HepG2 (cell line): ENCODE results near the gene ABHD17C. TPM values are rescaled to one million over a fixed set of nuclear protein-coding genes. Genes with fewer than 3 reads are reported as not detected.
A peak's percentile ranks its signal among the peaks of the same experiment; 100 is the strongest.

Experiments used
- ARNTL ChIP-seq: sonication (generic); formaldehyde crosslinking; IDR thresholded peaks from 2 replicates; pipeline ENCODE4 v1.4.0; 2020; ENCODE audit warnings: mild to moderate bottlenecking, missing genetic modification reagents
- DPF2 ChIP-seq: sonication (generic); formaldehyde crosslinking; IDR thresholded peaks from 2 replicates; pipeline ENCODE4 v1.4.0; 2020; ENCODE audit warnings: mild to moderate bottlenecking, low read depth, missing genetic modification reagents, borderline replicate concordance
- HHEX ChIP-seq: IDR thresholded peaks from 2 replicates; pipeline ENCODE4 v1.6.1; 2016; ENCODE audit warnings: control low read depth
- JARID2 ChIP-seq: sonication (generic); formaldehyde crosslinking; IDR thresholded peaks from 2 replicates; pipeline ENCODE4 v1.8.1; 2023; ENCODE audit warnings: missing genetic modification reagents, inconsistent platforms; ENCODE audit not compliant: insufficient replicate concordance
- MLLT10 ChIP-seq: sonication (generic); formaldehyde crosslinking; IDR thresholded peaks from 2 replicates; pipeline ENCODE4 v1.4.0; 2020; ENCODE audit warnings: missing genetic modification reagents
- MZF1 ChIP-seq: sonication (generic); formaldehyde crosslinking; IDR thresholded peaks from 2 replicates; pipeline ENCODE4 v1.8.1; 2023; ENCODE audit warnings: mild to moderate bottlenecking, missing genetic modification reagents, borderline replicate concordance
- PAF1 ChIP-seq: IDR thresholded peaks from 2 replicates; pipeline ENCODE4 v1.6.1; 2016; ENCODE audit warnings: missing genetic modification reagents, missing compliant biosample characterization
- RELA ChIP-seq: sonication (generic); formaldehyde crosslinking; IDR thresholded peaks from 2 replicates; pipeline ENCODE4 v1.4.0; 2020; ENCODE audit warnings: missing genetic modification reagents
- TARDBP ChIP-seq: sonication (generic); formaldehyde crosslinking; IDR thresholded peaks from 2 replicates; pipeline ENCODE4 v1.8.0; 2022; ENCODE audit warnings: mild to moderate bottlenecking, missing genetic modification reagents
- TBP ChIP-seq: sonication (generic); formaldehyde crosslinking; IDR thresholded peaks from 2 replicates; pipeline ENCODE4 v1.5.0; 2020; ENCODE audit warnings: missing genetic modification reagents
- TCF12 ChIP-seq, 2 experiments: fragments of 450-650 bp in 1 of 2; sonication (generic) in 1 of 2; formaldehyde crosslinking in 1 of 2; IDR thresholded peaks; 2 replicates each; pipeline versions ENCODE4 v1.6.1 to v1.8.0; 2017 to 2022; ENCODE audit warnings: antibody characterized with exemption in 1 of 2, mild to moderate bottlenecking in 1 of 2, missing genetic modification reagents in 1 of 2, moderate library complexity in 1 of 2
- TEAD2 ChIP-seq: sonication (generic); formaldehyde crosslinking; IDR thresholded peaks from 2 replicates; pipeline ENCODE4 v1.9.0; 2021; ENCODE audit warnings: missing genetic modification reagents
- TERF1 ChIP-seq: sonication (generic); formaldehyde crosslinking; IDR thresholded peaks from 2 replicates; pipeline ENCODE4 v1.8.0; 2022; ENCODE audit warnings: mild to moderate bottlenecking, missing genetic modification reagents, moderate library complexity
- THAP11 ChIP-seq: IDR thresholded peaks from 2 replicates; pipeline ENCODE4 v1.6.1; 2016; ENCODE audit warnings: missing biosample characterization, missing genetic modification reagents
- TMF1 ChIP-seq: sonication (generic); formaldehyde crosslinking; IDR thresholded peaks from 2 replicates; pipeline ENCODE4 v1.8.1; 2022; ENCODE audit warnings: low read depth, missing genetic modification reagents
- WIZ ChIP-seq: sonication (generic); formaldehyde crosslinking; IDR thresholded peaks from 2 replicates; pipeline ENCODE4 v1.5.1; 2020; ENCODE audit warnings: mild to moderate bottlenecking, missing genetic modification reagents
- ZGPAT ChIP-seq: IDR thresholded peaks from 2 replicates; pipeline ENCODE4 v1.6.1; 2016; ENCODE audit warnings: mild to moderate bottlenecking
- ZMAT3 ChIP-seq: sonication (generic); formaldehyde crosslinking; conservative IDR thresholded peaks from 2 replicates; pipeline ENCODE4 v1.7.0; 2021; ENCODE audit warnings: missing genetic modification reagents
- ZNF225 ChIP-seq: sonication (generic); formaldehyde crosslinking; IDR thresholded peaks from 2 replicates; pipeline ENCODE4 v1.4.0; 2020; ENCODE audit warnings: mild to moderate bottlenecking, missing genetic modification reagents
- ZNF282 ChIP-seq: fragments of 450-650 bp; IDR thresholded peaks from 2 replicates; pipeline ENCODE4 v1.6.1; 2018; ENCODE audit not compliant: partially characterized antibody
- ZNF572 ChIP-seq: sonication (generic); formaldehyde crosslinking; IDR thresholded peaks from 2 replicates; pipeline ENCODE4 v1.5.1; 2020; ENCODE audit warnings: mild to moderate bottlenecking, missing genetic modification reagents
- ZNF646 ChIP-seq: sonication (generic); formaldehyde crosslinking; IDR thresholded peaks from 2 replicates; pipeline ENCODE4 v1.9.0; 2021; ENCODE audit warnings: mild to moderate bottlenecking, missing genetic modification reagents
- ZNF672 ChIP-seq: sonication (generic); formaldehyde crosslinking; IDR thresholded peaks from 2 replicates; pipeline ENCODE4 v1.8.1; 2022; ENCODE audit warnings: missing genetic modification reagents
- polyA plus RNA-seq, 8 experiments: library from polyadenylated mRNA; depleted of rRNA in 3 of 8; stranded (reverse) in 7 of 8; unstranded in 1 of 8; fragments of >200 nt; fragmentation: Illumina TruSeq in 4 of 8; extraction: Trizol in 4 of 8; gene quantifications; 2 replicates each; pipeline versions ENCODE4 v1.2.1 to v1.2.3, GENCODE V29; 2011 to 2016; ENCODE audit warnings: low read depth in 4 of 8, missing spikeins in 1 of 8, mixed read lengths in 1 of 8; ENCODE audit not compliant: insufficient read depth in 1 of 8
- total RNA-seq, 5 experiments: library from RNA; depleted of rRNA; stranded (reverse); fragments of >200 nt; fragmentation: Illumina TruSeq; extraction: Trizol; gene quantifications; 2 replicates each; pipeline ENCODE4 v1.2.3, GENCODE V29; 2016; ENCODE audit warnings: low read depth in 1 of 5

ABHD17C gene
- total and polyA plus RNA-seq, 2 of the 13 experiments (the other 11 are each of a cell fraction or from before 2014, with no cell fraction given) = 2.9 to 3.9 TPM

- no peak for TF ChIP-seq TARDBP (CRISPR knock-in tag)
- TF ChIP-seq ZNF572 (CRISPR knock-in tag) = no peak
- no peak for TF ChIP-seq PAF1 (CRISPR knock-in tag)
- TF ChIP-seq ZMAT3 (CRISPR knock-in tag) = no peak
- TF ChIP-seq MZF1 = no peak
- no peak for TF ChIP-seq MLLT10 (CRISPR knock-in tag)
- TF ChIP-seq TBP = no peak
- no peak for TF ChIP-seq TERF1
- peak; percentile 20; the same call in 1 of the 2 replicates for TF ChIP-seq THAP11 (CRISPR knock-in tag)
- TF ChIP-seq ARNTL (CRISPR knock-in tag) = no peak
- no peak for TF ChIP-seq WIZ (CRISPR knock-in tag)
- TF ChIP-seq ZNF672 (CRISPR knock-in tag) = no peak
- TF ChIP-seq ZGPAT (CRISPR knock-in tag) = no peak
- no peak for TF ChIP-seq TEAD2 (CRISPR knock-in tag)
- TF ChIP-seq DPF2 (CRISPR knock-in tag) = peak; percentile 47; the same call in 1 of the 2 replicates
- TF ChIP-seq TMF1 (CRISPR knock-in tag) = no peak
- no peak for TF ChIP-seq ZNF282
- TF ChIP-seq TCF12 (IDR thresholded peaks at IDR 0.05) = no peak
- TF ChIP-seq TCF12 (CRISPR knock-in tag; IDR thresholded peaks at IDR 0.05) = no peak
- no peak for TF ChIP-seq ZNF646 (CRISPR knock-in tag)
- no peak for TF ChIP-seq JARID2 (CRISPR knock-in tag)
- no peak for TF ChIP-seq HHEX (CRISPR knock-in tag)
- no peak for TF ChIP-seq RELA (CRISPR knock-in tag)
- no peak for TF ChIP-seq ZNF225 (CRISPR knock-in tag)
Measured at GRCh38 chr15:80743189-80743833, 48.2 kb downstream of the ABHD17C start (continued).
